Lower lobe of right lung (tissue), 2 donors: Measurements from ENCODE around the gene GUK1. TPM values are rescaled to one million over a fixed set of nuclear protein-coding genes. Genes with fewer than 3 reads are reported as not detected.

Source experiments
- ATAC-seq, 2 donors: fragments of 200-7000 bp; cut with Tn5 transposase; one replicate each; pipeline ENCODE4 v1.9.1; 2020 to 2022; ENCODE audit warnings: mild to moderate bottlenecking in 2 of 2, moderate library complexity in 2 of 2
- DNase-seq: peaks from one replicate; pipeline ENCODE4 v3.0.0-alpha.2; 2020
- H3K27ac ChIP-seq: fragments of 200-600 bp; one replicate; pipeline ENCODE4 v1.8.0; 2022
- H3K27me3 ChIP-seq: fragments of 200-600 bp; one replicate; pipeline ENCODE4 v1.8.0; 2022; ENCODE audit warnings: low read depth
- H3K36me3 ChIP-seq: fragments of 200-600 bp; one replicate; pipeline ENCODE4 v1.8.0; 2022; ENCODE audit warnings: mild to moderate bottlenecking
- H3K4me1 ChIP-seq: fragments of 200-600 bp; one replicate; pipeline ENCODE4 v1.8.0; 2022
- H3K4me3 ChIP-seq: fragments of 200-600 bp; one replicate; pipeline ENCODE4 v1.8.0; 2022; ENCODE audit warnings: mild to moderate bottlenecking
- H3K9me3 ChIP-seq: fragments of 200-600 bp; one replicate; pipeline ENCODE4 v1.8.0; 2022
- CTCF ChIP-seq: fragments of 200-600 bp; IDR thresholded peaks from one replicate; pipeline ENCODE4 v1.8.0; 2022; ENCODE audit warnings: antibody characterized with exemption, mild to moderate bottlenecking
- intact Hi-C: fragments of 100-400 bp; cut with DNase I; formaldehyde crosslinking; loops from one replicate; pipeline ENCODE4 v1.11.0; 2022
- total RNA-seq: library from RNA; stranded (reverse); fragmentation: NEBNext Ultra II Directional; extraction: Animal tissue kit (Norgen Biotek cat#: 25700); gene quantifications from one replicate; pipeline ENCODE4 v1.2.1, GENCODE V29; 2021
- donor health status: DM: no; HTN: yes; CAD: no; lungs with severe emphysema.

Gene GUK1
- total RNA-seq, 1 donor from 2014 or later, result 192 TPM

DNA sequence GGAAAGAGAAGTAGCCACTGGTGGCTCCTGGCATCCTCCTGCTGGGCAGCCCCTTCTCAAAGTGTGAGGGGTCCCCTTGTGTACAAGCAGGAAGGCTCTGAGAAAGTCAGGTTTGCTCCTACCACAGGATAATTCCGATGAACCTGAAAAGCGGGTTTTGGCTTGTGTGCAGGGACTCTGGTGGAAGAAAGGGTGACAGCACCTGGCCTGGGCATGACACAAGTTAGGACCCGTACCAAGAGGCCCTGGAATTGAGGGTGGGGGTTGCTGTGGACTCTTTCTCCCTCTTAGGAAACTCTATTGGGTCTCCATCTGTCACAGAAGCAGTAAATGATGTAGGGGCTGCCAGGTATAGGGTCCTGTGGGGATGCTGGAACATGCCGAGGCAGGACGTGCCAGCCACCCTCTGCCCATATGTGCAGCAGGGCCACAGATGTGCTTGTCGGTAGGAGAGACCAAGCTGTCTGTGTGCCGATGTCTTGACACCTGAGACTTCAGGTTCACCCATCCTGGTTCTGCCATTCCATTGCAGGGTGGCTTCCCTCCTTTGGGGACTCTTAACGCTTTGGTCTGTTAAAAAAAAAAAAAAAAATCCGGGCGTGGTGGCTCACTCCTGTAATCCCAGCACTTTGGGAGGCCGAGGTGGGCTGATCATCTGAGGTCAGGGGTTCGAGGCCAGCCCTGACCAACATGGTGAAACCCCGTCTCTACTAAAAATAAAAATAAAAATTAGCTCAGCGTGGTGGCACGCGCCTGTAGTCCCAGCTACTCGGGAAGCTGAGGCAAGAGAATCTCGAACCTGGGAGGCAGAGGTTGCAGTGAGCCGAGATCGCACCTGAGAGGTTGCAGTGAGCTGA is 46.8 kb upstream of the GUK1 start:
- no peak for ATAC-seq

DNA sequence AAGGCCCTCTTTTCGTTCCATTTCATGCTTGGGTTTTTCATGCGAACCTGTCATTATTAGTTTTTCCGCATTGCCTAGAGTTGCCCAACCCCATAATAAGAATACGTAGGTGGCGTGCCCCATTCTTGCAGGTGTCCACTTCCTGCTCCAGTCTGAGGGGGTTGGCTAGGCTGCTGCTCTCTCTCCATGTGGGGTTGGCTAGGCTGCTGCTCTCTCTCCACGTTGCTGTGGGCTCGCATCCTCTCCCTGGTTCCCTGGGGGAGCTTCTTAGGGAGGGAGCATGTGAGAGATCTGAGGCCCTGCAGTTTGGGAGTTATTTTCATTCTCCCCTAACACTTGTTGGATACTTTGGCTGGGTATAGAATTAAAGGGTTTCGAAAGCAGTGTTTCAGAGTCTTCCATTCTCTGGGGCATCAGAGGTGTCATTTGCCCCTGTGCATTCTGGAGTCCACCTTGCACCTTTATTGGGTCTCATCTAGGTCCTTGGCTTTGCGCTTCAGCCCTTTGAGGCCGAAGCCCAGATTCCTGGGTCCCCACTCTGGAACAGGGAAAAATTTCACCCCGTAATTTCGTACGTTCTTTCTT is 45.6 kb upstream of the GUK1 start:
- no peak for DNase-seq
- intact Hi-C loops, result no loop called here
- Histone ChIP-seq H3K4me1 (peaks cover 58% of the 10 kb centered on the region), H3K27me3 (no peaks in the 10 kb centered on the region), H3K9me3 (peaks cover 7% of the 10 kb centered on the region), H3K4me3 (no peak overlapping the region), H3K27ac (no peak overlapping the region), H3K36me3 (peaks cover 41% of the 10 kb centered on the region)
- no peak for TF ChIP-seq CTCF
- ATAC-seq, result no peak

More for the DNA sequence above, 46.8 kb upstream of the GUK1 start:
- Histone ChIP-seq H3K4me3 (no peak overlapping the region), H3K36me3 (peaks cover 36% of the 10 kb centered on the region), H3K27me3 (no peaks in the 10 kb centered on the region), H3K27ac (no peak overlapping the region), H3K9me3 (peaks cover 7% of the 10 kb centered on the region), H3K4me1 (peaks cover 71% of the 10 kb centered on the region)
- no peak for DNase-seq
- intact Hi-C loops, result no loop called here
- TF ChIP-seq CTCF, result no peak

DNA sequence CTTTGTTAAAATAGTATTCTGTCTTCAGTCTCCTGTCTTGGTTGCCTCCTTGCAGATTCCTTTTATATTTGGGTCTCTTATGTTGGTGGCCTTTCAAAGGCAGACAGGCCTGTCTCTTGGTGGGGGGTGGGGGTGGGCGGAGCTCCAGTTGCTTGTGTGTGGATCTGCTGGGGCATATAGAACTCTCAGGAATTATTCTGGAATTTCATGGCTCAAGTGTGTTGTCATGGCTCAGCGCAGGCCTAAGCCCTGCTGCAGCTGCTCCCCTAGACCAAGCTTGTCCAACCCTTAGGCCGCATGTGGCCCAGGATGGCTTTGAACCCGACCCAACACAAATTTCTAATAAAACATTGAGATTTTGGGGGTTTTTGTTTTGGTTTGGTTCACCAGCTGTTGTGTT is 44.9 kb upstream of the GUK1 start:
- Histone ChIP-seq H3K9me3 (peaks cover 7% of the 10 kb centered on the region), H3K27me3 (no peaks in the 10 kb centered on the region), H3K36me3 (peaks cover 47% of the 10 kb centered on the region), H3K4me3 (no peak overlapping the region), H3K4me1 (peaks cover 52% of the 10 kb centered on the region), H3K27ac (no peak overlapping the region)
- no peak for DNase-seq
- ATAC-seq, result no peak
- no peak for TF ChIP-seq CTCF
- intact Hi-C loops, result no loop called here

- DNase-seq (no peak), ATAC-seq (no peak)
- H3K4me3 ChIP-seq, result no peak overlapping the region
- H3K9me3 ChIP-seq, result peaks cover 7% of the 10 kb centered on the region
- H3K4me1 ChIP-seq, result peaks cover 44% of the 10 kb centered on the region
- H3K36me3 ChIP-seq, result peaks cover 53% of the 10 kb centered on the region
- no peak overlapping the region for H3K27ac ChIP-seq
- intact Hi-C loops, result no loop called here
- no peaks in the 10 kb centered on the region for H3K27me3 ChIP-seq
- no peak for TF ChIP-seq CTCF
Measured at GRCh38 chr1:228095938-228096337, 44.1 kb upstream of the GUK1 start.

GRCh38 chr1:228096416-228097332 is 43.4 kb upstream of the GUK1 start:
- no peak overlapping the region for H3K27ac ChIP-seq
- no peak overlapping the region for H3K4me3 ChIP-seq
- intact Hi-C loops, result no loop called here
- TF ChIP-seq CTCF, result no peak
- H3K36me3 ChIP-seq, result peaks cover 54% of the 10 kb centered on the region
- H3K4me1 ChIP-seq, result peaks cover 41% of the 10 kb centered on the region
- ATAC-seq, result no peak
- H3K27me3 ChIP-seq, result no peaks in the 10 kb centered on the region
- H3K9me3 ChIP-seq, result peaks cover 7% of the 10 kb centered on the region
- DNase-seq, result no peak
